GM08714 (cell line): ENCODE measurements around the gene RHBDF2.
A peak's percentile ranks its signal among the peaks of the same experiment; 100 is the strongest.

ENCODE experiments used
- H3K4me3 ChIP-seq: fragments of 200-500 bp; sonication (Bioruptor generic); 2 replicates; pipeline ENCODE4 v1.5.1; 2014; ENCODE audit warnings: mild to moderate bottlenecking, low read length, inconsistent platforms
- ZNF274 ChIP-seq: IDR thresholded peaks from 2 replicates; pipeline ENCODE4 v1.6.1; 2012; ENCODE audit warnings: mild to moderate bottlenecking, low read depth, low read length

The RHBDF2 gene

DNA sequence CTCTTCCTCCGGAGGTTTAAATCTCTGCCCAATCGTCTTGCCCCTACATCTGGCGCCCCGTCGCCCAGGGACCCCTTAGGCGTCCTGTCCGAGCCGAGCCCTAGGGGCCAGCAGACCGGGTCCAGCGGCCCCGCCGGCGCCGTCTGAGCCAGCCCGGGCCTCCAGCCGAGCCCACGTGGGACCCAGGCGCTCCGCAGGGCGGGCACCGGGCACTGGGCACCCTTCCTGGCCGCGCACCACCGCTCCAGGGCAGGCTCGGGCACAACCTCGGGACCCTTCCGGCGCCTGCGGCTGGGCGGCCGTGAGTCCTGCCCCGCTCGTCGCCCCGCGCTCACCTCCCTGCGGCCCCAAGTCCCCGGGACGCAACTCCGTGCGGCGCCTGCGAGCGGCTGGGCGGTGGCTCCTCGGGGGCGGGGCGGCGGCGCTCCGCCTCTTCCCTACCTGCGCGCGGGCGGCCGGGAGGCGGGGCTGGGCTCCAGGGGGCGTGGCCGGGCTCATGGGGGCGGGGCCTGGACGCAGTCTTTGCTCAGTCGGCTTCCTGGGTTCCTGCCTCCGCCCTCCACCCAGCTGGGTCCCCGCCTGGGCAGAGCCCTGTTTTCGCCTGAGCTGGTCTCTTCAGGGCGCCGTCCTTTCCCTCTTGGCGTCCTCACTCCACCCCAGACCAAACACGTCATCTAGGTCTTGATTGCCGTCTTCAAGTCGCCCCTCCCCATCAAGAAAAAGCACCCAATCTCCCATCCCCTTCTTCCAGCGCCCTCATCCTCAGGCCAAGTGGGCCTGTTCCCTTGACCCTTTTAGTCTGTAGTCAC is at the start of gene RHBDF2:
Gene RHBDF2 (minus strand): TSS at position 406 of the 809 bp plus-strand sequence. CDS start 19,899 bp downstream, outside the sequence.
- peak within 1 kb of the TSS; percentile 70 for H3K4me3 ChIP-seq
- no peak for TF ChIP-seq ZNF274

DNA sequence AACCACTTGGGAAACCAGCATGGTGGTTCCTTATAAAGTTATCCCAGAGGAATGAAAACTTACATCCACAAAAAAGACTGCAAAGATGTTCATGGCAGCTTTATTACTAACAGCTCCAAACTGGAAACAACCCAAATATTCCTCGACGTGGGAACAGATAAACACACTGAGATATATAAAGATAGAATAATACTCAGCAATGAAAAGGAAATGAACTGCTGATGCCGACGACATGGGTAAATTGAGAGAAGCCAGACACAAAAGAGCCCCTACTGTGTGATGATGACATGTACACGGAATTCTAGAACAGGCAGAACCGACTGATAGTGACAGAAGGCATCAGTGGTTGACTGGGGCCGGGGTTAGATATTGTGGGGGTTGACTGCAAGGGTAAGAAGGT is 48.3 kb upstream of the RHBDF2 start:
- no peak for TF ChIP-seq ZNF274
- no peak overlapping the region for H3K4me3 ChIP-seq

DNA sequence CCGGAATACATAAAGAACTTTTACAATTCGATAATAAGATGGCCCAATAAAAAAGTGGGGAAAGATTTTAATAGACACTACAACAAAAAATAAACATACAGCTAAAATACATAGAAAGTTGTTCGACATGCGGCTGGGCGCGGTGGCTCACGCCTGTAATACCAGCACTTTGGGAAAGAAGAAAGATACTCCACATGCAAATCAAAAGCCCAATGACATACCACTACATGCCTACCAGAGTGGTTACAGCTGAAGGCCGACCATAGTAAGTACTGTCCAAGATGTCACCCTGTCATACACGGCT is 47.9 kb upstream of the RHBDF2 start:
- TF ChIP-seq ZNF274, result no peak
- no peak overlapping the region for H3K4me3 ChIP-seq

DNA sequence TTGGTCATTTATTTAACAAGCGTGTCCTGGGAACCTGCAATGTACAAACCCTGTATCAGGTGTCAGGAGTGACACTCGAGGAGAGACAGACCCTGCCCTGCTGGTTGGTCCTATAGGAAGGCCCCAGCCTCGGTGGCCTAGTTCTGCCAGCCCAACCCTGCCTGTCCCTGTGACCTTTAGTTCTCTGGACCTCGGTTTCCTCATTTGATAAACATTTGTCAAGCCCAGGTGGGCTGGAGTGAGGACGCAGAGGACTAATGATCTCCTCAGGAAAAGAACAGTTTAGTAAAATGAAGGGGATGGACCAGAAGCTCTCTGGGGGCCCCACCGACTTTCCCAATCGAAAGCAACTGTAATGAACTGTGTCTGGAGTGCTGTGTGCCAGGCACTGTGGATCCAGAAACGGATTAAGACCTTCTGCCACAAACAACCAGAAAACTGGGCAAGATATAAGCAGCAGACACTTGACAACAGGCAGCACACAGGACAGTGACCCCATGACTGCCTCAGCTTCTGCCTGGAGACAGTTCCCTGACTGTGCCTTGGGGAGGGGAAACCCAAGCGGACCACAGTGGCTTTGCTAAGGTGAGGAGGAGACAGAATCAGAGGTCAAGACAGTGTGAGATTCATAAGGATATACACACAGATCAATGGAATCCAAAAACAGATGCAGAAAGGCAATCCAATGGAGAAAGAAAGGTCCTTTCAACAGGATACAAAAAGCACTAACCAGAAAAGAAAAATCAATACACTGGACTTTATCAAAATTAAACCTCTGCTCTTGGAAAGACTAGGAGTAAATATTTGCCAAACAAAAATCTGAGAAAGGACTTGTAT is 47.4 kb upstream of the RHBDF2 start:
- no peak overlapping the region for H3K4me3 ChIP-seq
- no peak for TF ChIP-seq ZNF274

DNA sequence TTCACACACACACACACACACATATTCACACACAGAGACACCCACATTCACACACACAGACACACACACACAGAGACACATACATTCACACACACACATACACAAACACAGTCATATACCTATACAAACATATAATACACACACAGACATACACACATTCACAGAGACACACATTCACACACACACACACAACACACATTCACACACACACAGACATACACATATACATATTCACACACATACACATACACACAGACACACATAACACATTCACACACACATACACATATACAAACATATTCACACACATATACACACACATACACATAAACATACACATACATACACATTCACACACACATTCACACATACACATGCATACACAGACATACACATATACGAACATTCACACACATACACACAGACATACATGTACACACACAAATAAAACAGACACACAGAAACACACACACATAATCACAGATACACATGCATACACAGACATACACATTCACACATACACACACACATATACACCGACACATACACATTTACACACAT is 46.5 kb upstream of the RHBDF2 start:
- H3K4me3 ChIP-seq, result no peak overlapping the region
- TF ChIP-seq ZNF274, result no peak

DNA sequence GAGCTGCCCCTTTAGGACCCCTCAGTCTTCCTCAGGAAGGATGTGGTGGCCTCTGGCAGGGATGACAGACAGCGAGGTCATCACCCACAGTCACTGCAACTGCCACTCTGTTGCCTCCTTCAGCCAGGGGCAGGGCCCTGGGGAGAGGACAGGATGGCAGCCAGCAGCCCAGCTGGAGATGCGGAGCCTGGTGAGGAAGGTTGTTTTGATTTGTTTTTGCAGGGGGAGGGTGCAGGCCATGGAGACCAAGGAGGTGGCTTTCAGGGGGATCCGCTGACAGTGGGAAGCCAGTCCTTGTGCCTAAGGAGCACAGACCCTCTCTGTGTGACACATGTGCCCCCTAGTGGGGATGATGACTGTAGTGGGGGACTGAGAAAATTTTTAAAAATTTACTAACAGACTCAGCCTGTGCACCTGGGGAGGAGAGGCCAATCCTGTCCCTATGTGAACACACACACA is 46.0 kb upstream of the RHBDF2 start:
- H3K4me3 ChIP-seq, result no peak overlapping the region
- no peak for TF ChIP-seq ZNF274

DNA sequence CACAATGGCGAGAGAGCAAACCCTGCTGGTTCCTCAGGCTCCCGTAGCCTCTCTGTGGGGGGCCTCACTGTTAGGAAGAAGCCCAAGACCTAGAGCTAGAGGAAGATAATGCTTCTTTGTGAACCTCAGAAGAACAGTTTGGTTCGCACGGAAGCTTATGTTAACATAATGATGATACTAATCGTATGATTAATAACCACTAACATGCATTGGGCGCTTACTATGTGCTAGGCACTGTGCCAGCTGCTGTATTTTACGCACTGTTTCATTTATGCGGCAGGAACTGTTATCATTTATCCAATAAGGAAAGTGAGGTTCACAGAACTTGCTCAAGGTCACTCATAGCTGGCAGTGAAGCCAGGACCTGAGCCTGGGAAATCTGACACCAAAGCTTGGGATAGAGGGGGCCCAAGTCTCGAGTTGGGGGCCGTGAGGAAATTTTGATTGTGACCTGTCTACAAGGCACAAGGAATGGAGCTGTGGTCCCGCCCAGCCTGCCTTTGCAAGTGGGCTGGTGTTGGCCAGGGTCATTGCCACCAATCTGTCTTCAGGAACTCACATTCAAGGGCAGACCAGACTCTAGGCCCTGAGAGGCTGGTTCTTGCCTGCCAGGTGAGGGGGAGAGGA is 45.4 kb upstream of the RHBDF2 start:
- TF ChIP-seq ZNF274, result no peak
- H3K4me3 ChIP-seq, result no peak overlapping the region

DNA sequence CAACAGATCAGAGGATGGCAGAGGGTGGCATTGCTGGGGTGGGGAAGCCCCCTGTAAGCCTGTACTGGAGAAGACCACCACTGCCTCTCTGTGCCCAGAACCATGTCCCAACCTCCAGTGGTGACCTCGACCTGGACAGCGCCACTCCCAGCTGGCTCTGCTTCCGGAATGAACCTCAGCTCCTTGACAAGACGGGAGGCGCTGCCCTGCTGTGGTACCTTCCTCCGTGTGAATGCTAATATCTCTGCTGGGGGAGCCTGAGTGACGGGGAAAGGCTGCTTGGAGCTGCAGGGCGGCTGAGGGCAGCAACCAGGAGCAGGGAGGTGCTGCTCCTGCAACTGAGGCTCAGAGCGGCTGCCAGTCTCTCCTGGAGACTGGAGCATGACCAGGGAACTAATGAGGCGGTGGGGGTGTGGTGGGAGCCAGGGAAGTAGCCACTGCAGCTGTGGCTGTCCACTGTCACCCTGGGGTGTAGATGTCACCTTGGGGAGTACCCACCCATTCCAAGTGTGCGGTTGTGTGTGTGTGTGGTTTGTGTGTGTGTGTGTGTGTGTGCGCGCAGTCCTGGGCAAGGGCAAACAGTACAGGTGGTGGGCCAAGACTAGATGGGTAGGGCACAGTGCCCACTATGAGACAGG is 44.8 kb upstream of the RHBDF2 start:
- no peak for TF ChIP-seq ZNF274
- no peak overlapping the region for H3K4me3 ChIP-seq

DNA sequence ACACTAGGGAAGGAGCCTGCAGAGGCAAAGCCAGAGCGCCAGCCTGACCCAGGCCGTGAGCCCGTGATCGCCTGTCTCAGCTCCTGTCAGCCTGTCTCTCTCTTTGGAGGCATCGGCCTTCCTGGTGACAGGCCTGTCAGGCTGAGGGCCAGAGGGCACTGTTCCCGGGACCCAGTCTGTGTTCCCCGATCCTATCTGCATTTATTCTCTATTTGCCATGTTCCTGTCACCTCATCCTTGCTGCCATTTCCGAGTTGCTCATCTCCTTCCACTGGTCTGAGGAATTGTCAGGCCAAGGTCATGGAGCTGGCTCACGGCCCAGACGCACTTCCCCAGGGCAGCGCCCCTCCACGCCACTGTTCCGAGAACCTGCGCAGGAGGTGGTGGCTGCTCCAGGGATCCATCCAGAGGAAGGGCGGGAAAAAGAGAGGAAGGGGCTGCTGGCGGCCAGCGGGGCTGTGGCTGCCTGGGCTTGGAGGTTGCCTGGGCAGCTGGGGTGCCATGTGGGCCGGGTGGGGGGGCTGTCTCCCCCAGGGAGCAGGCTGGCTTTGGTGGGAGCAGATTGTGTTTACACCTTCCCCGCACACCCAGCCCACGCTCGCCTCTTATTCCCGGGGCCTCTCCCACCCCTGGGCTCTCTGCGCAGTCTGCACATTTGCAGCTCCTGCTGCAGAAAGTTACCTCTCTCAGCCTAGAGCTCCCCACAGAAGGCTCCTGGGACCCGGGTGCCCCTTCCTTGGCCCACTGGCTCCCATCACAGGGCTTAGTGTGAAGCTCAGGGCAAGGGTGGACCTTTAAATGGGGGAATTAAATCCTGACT is 43.5 kb upstream of the RHBDF2 start:
- no peak overlapping the region for H3K4me3 ChIP-seq

DNA sequence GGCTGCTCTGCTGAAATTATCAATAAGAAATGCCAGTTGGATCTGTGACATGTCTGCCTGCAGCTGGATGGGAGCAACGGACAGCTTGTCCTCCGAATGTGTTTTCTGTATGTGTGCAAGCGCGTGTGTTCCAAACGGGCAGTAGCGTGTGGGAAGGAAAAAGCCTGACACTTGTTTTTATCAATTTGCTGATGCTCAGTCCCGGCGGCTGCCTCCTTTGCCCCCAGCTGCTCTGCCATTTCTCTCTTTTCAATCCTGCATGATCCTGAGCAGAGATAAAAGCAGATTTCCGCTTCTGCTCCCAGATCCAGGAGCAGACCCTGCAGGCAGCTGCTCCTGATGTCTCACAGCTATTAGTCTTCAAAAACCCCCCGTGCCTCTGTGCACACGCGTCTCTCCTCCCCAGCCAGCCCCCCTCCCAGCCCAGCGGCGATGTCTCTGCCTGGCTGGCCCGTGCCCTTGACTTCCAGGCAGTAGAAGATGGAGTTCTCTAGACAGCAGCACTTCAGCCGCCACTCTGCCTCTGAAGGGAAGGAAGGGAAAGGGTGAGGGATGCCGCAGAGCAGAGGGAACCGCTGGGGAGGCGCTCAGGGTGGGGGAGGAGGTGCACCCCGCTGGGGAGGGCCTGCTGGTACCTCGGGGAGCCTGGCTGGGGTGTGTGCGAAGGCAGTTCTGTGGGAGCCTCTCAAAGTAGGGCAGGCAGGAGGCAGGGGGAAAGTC is 42.8 kb upstream of the RHBDF2 start:
- no peak for TF ChIP-seq ZNF274

More for the DNA sequence above, 43.5 kb upstream of the RHBDF2 start:
- TF ChIP-seq ZNF274, result no peak

DNA sequence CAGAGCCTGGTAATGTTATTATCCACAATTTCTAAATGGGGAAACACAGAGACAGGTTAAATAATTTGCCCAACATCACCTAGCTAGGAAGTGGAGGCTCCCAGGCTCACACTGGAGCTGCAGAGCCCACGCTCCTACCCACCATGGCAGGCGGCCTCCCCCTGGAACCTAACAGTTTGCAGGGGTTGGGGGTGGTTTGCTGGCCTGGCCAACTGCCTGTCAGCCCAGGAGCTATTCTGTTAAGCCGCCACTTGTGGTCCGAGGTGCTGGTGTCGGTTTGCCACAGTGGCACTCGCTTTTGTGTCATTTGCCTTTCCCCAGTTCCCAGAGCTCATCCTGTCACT is 42.2 kb upstream of the RHBDF2 start:
- no peak overlapping the region for H3K4me3 ChIP-seq
- TF ChIP-seq ZNF274, result no peak

More for the DNA sequence above, 42.8 kb upstream of the RHBDF2 start:
- H3K4me3 ChIP-seq, result no peak overlapping the region

DNA sequence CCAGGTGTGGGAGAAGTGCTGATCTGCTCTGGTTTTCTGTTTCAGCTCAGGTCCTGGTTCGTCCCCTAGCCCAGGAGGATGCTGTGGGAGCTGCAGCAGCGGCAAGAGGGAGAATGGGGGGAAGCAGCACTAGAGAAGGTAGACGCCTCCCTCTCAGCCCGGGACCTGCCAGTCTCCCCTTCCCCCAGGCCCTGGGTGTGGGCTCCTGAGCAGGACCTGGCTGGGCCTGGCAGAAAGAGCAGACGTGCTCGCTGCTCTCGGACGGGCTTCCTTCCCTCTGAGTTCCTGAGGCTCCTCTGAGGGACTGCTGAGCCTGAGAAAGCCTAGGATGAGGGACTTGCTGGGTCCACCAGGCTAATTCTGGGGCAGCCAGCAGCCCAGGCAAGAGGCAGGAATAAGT is 41.8 kb upstream of the RHBDF2 start:
- no peak overlapping the region for H3K4me3 ChIP-seq

More for the DNA sequence above, 41.8 kb upstream of the RHBDF2 start:
- TF ChIP-seq ZNF274, result no peak
